CD14-positive monocyte (primary cell): ENCODE measurements around the gene FAM120B. TPM values are rescaled to one million over a fixed set of nuclear protein-coding genes. Genes with fewer than 3 reads are reported as not detected.

Source experiments
- DNase-seq, 3 donors: peaks; one replicate each; pipeline ENCODE4 v3.0.0-alpha.2; 2011 to 2022
- H2AFZ ChIP-seq: 2 replicates; pipeline ENCODE4 v1.6.0; 2012; ENCODE audit warnings: mild to moderate bottlenecking, low read depth, low read length, inconsistent platforms; ENCODE audit not compliant: insufficient read depth, poor library complexity, severe bottlenecking
- H3K27ac ChIP-seq, 2 donors: 1 replicate in 1 of 2; 2 replicates in 1 of 2; pipeline ENCODE4 v1.5.1; 2012 to 2013; ENCODE audit warnings: low read length in 2 of 2, control low read depth in 1 of 2, inconsistent platforms in 1 of 2, low read depth in 1 of 2, mild to moderate bottlenecking in 1 of 2
- H3K27me3 ChIP-seq, 2 donors: one replicate each; pipeline versions ENCODE4 v1.6.0 to v1.6.1; 2011 to 2013; ENCODE audit warnings: low read length in 2 of 2; ENCODE audit not compliant: control insufficient read depth in 2 of 2, insufficient read depth in 2 of 2
- H3K36me3 ChIP-seq, 2 donors: replicated peaks in 1 of 2; 1 replicate in 1 of 2; 2 replicates in 1 of 2; pipeline versions ENCODE4 v1.5.1 to v1.6.1; 2012 to 2013; ENCODE audit warnings: low read length in 2 of 2, control low read depth in 1 of 2, inconsistent platforms in 1 of 2, mild to moderate bottlenecking in 1 of 2; ENCODE audit not compliant: insufficient read depth in 2 of 2, control insufficient read depth in 1 of 2
- H3K4me1 ChIP-seq, 2 donors: 1 replicate in 1 of 2; 2 replicates in 1 of 2; pipeline versions ENCODE4 v1.5.1 to v1.6.1; 2012 to 2013; ENCODE audit warnings: low read length in 2 of 2, control low read depth in 1 of 2, inconsistent platforms in 1 of 2, mild to moderate bottlenecking in 1 of 2, moderate library complexity in 1 of 2; ENCODE audit not compliant: insufficient read depth in 2 of 2, control insufficient read depth in 1 of 2
- H3K4me2 ChIP-seq: replicated peaks from 2 replicates; pipeline ENCODE3; 2012; ENCODE audit warnings: low read length, moderate library complexity, mild to moderate bottlenecking; ENCODE audit not compliant: poor library complexity, severe bottlenecking; ENCODE audit errors: extremely low read depth
- H3K4me3 ChIP-seq, 3 experiments: fragments of 200-600 bp in 1 of 3; sonication (generic) in 1 of 3; replicated peaks in 1 of 3; 1 replicate in 2 of 3; 2 replicates in 1 of 3; pipeline ENCODE4 v1.5.1; 2011 to 2013; ENCODE audit warnings: low read length in 3 of 3, mild to moderate bottlenecking in 3 of 3, control low read depth in 2 of 3, low read depth in 2 of 3, inconsistent platforms in 1 of 3, moderate library complexity in 1 of 3
- H3K79me2 ChIP-seq: 2 replicates; pipeline ENCODE4 v1.6.0; 2012; ENCODE audit warnings: mild to moderate bottlenecking, control low read depth, inconsistent platforms, low read length, moderate library complexity; ENCODE audit not compliant: insufficient read depth
- H3K9ac ChIP-seq: 2 replicates; pipeline ENCODE4 v1.6.0; 2017; ENCODE audit warnings: low read length, mild to moderate bottlenecking; ENCODE audit not compliant: insufficient read depth, poor library complexity, severe bottlenecking
- H3K9me3 ChIP-seq, 2 donors: replicated peaks in 1 of 2; 1 replicate in 1 of 2; 2 replicates in 1 of 2; pipeline versions ENCODE4 v1.5.1 to v1.6.1; 2012 to 2013; ENCODE audit warnings: low read length in 2 of 2, control low read depth in 1 of 2; ENCODE audit not compliant: control insufficient read depth in 1 of 2, insufficient read depth in 1 of 2
- H4K20me1 ChIP-seq: 2 replicates; pipeline ENCODE4 v1.6.0; 2012; ENCODE audit warnings: mild to moderate bottlenecking, low read length, control low read depth, moderate library complexity; ENCODE audit not compliant: insufficient read depth
- H3K27ac Mint-ChIP-seq, 7 donors: one replicate each; pipeline ENCODE4 v1.8.0; 2020; ENCODE audit warnings: mild to moderate bottlenecking in 7 of 7, mixed read lengths in 7 of 7, moderate library complexity in 6 of 7, inconsistent platforms in 2 of 7
- H3K27me3 Mint-ChIP-seq, 3 donors: one replicate each; pipeline ENCODE4 v1.8.0; 2021 to 2022; ENCODE audit warnings: low read depth in 3 of 3, mild to moderate bottlenecking in 3 of 3, mixed read lengths in 3 of 3, moderate library complexity in 3 of 3, inconsistent platforms in 1 of 3
- H3K36me3 Mint-ChIP-seq, 2 donors: one replicate each; pipeline ENCODE4 v1.8.0; 2020; ENCODE audit warnings: mixed read lengths in 2 of 2, inconsistent platforms in 1 of 2, mild to moderate bottlenecking in 1 of 2
- H3K4me1 Mint-ChIP-seq: one replicate; pipeline ENCODE4 v1.8.0; 2020; ENCODE audit warnings: mild to moderate bottlenecking, mixed read lengths
- H3K4me3 Mint-ChIP-seq, 2 donors: one replicate each; pipeline ENCODE4 v1.8.0; 2020; ENCODE audit warnings: mild to moderate bottlenecking in 2 of 2, mixed read lengths in 2 of 2, moderate library complexity in 1 of 2
- H3K9me3 Mint-ChIP-seq, 7 donors: one replicate each; pipeline ENCODE4 v1.8.0; 2020 to 2022; ENCODE audit warnings: mixed read lengths in 7 of 7, mild to moderate bottlenecking in 6 of 7, moderate library complexity in 6 of 7, inconsistent platforms in 2 of 7
- CTCF ChIP-seq: fragments of 200-600 bp; IDR thresholded peaks from one replicate; pipeline ENCODE4 v1.8.0; 2022; ENCODE audit warnings: antibody characterized with exemption, mild to moderate bottlenecking
- WGBS: methylation state at CpG from one replicate; pipeline ENCODE4 v1.1.5; 2013; ENCODE audit warnings: missing lambda C conversion rate; ENCODE audit not compliant: insufficient coverage; 5-methylcytosine and 5-hydroxymethylcytosine counted together
- intact Hi-C, 2 donors: fragments of 100-400 bp; cut with micrococcal nuclease; formaldehyde crosslinking; loops; one replicate each; pipeline versions ENCODE4 v1.15.0 to v1.15.1; 2023
- polyA plus RNA-seq, 3 donors: library from polyadenylated mRNA; depleted of rRNA in 1 of 3; unstranded in 2 of 3; stranded (reverse) in 1 of 3; fragments of 300-500 nt in 2 of 3; fragments of >200 nt in 1 of 3; fragmentation: Illumina TruSeq in 2 of 3; gene quantifications; 1 replicate in 2 of 3; 2 replicates in 1 of 3; pipeline ENCODE4 v1.2.3, GENCODE V29; 2012 to 2021

The FAM120B gene
- polyA plus RNA-seq, 3 donors: 10.6 to 20.2 (median 11.2) TPM

GRCh38 chr6:170371080-170371479, 64.5 kb downstream of the FAM120B start:
- Histone ChIP-seq H2AFZ (no peak overlapping the region), H3K79me2 (no peaks in the 10 kb centered on the region), H3K27me3 (no peaks in the 10 kb centered on the region), H3K4me2 (no peak overlapping the region), H4K20me1 (peaks cover 7% of the 10 kb centered on the region), H3K36me3 (peaks cover 20 to 78% of the 10 kb centered on the region in 2 donors), H3K4me3 (no peak overlapping the region), H3K27ac (no peak overlapping the region), H3K9me3 (no peaks in the 10 kb centered on the region), H3K4me1 (peaks cover 0 to 33% of the 10 kb centered on the region in 2 donors), H3K9ac (no peak overlapping the region)
- Mint-ChIP-seq H3K27me3 (no peaks in the 10 kb centered on the region), H3K4me1 (peaks cover 33% of the 10 kb centered on the region), H3K27ac (peak overlapping the region in 2 of 7 donors; percentile 3 to 51), H3K36me3 (peaks cover 59 to 65% of the 10 kb centered on the region in 2 donors), H3K4me3 (no peak overlapping the region), H3K9me3 (no peaks in the 10 kb centered on the region)
- TF ChIP-seq CTCF: no peak
- WGBS: 95% methylated on average over 3 of the region's 4 CpGs
- DNase-seq: no peak
- intact Hi-C loops: no loop called here

DNA sequence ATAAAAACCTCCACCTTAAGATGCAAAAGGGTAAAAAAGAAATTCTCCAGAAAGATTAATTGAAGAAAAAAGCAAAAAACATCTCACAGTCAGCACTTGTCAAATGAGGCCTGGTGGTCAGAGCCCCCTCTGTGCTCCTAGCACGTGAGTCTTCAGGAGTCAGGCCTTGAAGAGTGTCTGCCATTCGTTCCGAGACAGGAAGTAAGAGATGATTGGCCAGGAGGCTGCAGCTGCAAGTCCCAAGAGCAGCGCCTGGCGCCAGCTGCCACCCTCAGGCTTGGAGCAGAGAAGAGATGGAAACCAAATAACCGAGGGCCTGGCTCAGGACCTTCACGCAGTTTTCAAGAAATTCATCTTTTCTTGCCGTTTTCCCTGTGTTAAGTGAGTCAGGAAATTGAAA, 65.0 kb downstream of the FAM120B start:
- H3K36me3 ChIP-seq: peaks cover 21 to 78% of the 10 kb centered on the region in 2 donors
- H3K4me1 Mint-ChIP-seq: peaks cover 35% of the 10 kb centered on the region
- H3K27ac Mint-ChIP-seq: peak overlapping the region in 2 of 7 donors; percentile 3 to 17
- H3K4me1 ChIP-seq: peaks cover 0 to 37% of the 10 kb centered on the region in 2 donors
- H4K20me1 ChIP-seq: peaks cover 2% of the 10 kb centered on the region
- no peak for DNase-seq
- H3K27me3 ChIP-seq: no peaks in the 10 kb centered on the region
- no peak overlapping the region for H3K27ac ChIP-seq
- H3K36me3 Mint-ChIP-seq: peaks cover 58 to 65% of the 10 kb centered on the region in 2 donors
- no peak overlapping the region for H3K4me3 ChIP-seq
- 94% methylated on average over 5 of the region's 8 CpGs for WGBS
- no peak overlapping the region for H2AFZ ChIP-seq
- H3K79me2 ChIP-seq: no peaks in the 10 kb centered on the region
- intact Hi-C loops: no loop called here
- H3K27me3 Mint-ChIP-seq: no peaks in the 10 kb centered on the region
- H3K4me3 Mint-ChIP-seq: no peak overlapping the region
- no peak overlapping the region for H3K4me2 ChIP-seq
- no peak overlapping the region for H3K9ac ChIP-seq
- no peak for TF ChIP-seq CTCF
- no peaks in the 10 kb centered on the region for H3K9me3 Mint-ChIP-seq
- H3K9me3 ChIP-seq: no peaks in the 10 kb centered on the region
